Activated CD4-positive, alpha-beta T cell treated with anti-CD3 and anti-CD28 coated beads, Interleukin-2, amount 50 U/mL, for 1 hour (primary cell): ENCODE results near the gene TSSK3.
"Not testable (repeated sequence)": the region's sequence is repeated elsewhere in the genome, so short reads cannot be mapped to it uniquely, and the experiment has no call there.

Experiments
- DNase-seq: peaks from one replicate; pipeline ENCODE4 v3.0.0-alpha.2; 2020

Gene TSSK3

GRCh38 chr1:32339363-32339978 lies 22.9 kb upstream of the TSSK3 start:
- no peak for DNase-seq

DNA sequence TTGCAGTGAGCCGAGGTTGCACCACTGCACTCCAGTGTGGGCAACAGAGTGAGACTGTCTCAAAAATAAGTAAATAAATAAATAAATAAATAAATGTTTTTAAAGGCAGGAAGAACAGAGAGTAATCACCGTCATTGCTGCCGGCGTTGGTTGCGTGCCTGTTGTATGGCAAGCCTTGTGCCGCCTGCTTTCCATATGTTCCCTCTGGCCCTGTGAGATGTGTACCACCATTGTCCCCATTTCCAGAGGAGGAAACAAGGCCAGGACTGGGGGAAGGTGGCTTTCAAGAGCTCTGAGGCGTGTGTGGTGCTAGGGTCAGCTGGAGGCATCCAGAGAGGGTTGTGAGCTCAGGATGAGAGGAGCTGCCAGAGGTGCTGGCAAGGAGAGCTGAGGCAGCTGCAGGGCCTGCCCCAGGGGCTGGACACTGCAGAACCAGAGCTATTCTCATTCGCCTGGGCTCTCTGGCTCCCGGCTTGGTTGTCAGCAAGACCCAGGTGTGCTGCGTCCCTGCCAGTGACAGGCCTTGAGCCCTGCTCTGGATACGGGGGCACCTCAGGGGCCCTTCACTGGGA lies 21.1 kb upstream of the TSSK3 start:
- DNase-seq: no peak

- DNase-seq: no peak
Observed at GRCh38 chr1:32341971-32342370, 20.4 kb upstream of the TSSK3 start.

DNA sequence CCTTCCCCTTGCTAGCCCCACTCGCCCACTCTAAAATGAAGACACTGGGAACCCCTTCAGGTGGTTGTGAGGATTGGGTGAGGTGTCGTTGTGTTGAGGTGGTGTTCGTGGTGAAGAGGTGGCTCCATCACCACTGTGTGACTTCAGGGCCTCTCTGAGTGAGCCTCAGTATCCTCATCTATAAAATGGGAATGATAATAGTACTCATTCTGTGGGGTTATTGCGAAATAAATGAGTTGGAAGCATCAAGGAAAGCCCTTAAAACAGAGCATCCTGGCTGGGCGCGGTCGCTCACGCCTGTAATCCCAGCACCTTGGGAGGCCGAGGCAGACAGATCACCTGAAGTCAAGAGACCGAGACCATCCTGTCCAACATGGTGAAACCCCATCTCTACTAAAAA lies 19.6 kb upstream of the TSSK3 start:
- DNase-seq: no peak

- no peak for DNase-seq
Observed at GRCh38 chr1:32345289-32345827, 17.0 kb upstream of the TSSK3 start.

DNA sequence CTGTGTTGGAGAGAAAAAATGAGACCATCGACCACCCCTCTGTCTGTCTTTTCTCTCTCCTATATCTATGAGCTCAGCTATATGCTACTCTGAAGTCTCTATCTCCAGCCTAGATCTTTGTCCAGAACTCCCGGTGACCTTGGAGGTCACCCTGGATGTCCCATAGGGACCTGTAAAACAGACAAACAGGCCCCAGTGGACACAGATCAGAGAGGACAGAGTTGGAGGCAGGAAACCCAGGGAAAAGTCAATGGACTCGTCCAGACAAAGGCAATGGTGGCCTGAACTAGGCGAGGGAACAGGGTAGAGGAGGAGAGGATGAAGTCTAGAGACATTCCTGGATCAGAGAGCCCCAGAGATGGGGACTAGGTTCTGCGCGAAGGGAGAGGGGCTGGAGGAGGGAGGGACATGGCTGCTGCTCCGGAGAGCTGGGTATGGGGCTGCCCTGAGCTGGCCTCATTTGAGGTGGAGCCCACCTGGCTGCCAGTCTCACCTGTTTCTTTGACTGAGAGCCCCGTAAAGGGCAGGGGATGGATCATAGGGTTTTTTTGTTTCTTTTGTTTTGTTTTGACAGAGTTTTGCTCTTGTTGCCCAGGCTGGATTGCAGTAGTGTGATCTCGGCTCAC lies 15.7 kb upstream of the TSSK3 start:
- DNase-seq: no peak

- DNase-seq: no peak
Observed at GRCh38 chr1:32349211-32349708, 13.1 kb upstream of the TSSK3 start.

DNA sequence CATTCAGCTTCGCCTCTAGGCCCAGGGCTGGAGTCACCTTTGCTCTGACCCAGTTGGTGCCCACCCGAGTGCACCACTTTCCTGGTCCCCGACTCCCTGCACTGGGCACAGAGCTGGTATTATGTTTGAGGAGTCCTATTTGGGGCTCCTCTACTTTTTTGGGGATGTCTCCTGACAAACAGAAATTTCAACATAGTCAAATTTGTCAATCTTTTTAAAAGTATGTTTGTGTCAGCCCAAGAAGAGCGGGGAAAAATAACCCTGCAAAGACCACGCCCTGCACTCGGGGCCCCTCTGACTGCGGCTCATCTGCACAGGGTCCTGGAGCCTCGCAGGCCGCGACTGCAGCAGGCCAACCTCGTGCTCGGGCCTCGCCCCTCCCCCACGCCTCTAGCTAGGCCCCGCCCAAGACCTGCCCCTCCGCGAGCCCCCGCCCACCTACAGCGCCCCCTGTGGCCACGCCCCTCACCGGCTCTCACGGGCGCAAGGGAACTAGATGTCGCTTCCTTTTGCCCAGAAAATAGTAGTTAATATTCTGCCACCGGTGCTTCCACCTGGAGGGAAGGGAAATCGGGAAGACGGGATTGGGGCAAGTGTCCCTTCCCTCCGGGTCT lies 11.4 kb upstream of the TSSK3 start:
- DNase-seq: peak; percentile 77

DNA sequence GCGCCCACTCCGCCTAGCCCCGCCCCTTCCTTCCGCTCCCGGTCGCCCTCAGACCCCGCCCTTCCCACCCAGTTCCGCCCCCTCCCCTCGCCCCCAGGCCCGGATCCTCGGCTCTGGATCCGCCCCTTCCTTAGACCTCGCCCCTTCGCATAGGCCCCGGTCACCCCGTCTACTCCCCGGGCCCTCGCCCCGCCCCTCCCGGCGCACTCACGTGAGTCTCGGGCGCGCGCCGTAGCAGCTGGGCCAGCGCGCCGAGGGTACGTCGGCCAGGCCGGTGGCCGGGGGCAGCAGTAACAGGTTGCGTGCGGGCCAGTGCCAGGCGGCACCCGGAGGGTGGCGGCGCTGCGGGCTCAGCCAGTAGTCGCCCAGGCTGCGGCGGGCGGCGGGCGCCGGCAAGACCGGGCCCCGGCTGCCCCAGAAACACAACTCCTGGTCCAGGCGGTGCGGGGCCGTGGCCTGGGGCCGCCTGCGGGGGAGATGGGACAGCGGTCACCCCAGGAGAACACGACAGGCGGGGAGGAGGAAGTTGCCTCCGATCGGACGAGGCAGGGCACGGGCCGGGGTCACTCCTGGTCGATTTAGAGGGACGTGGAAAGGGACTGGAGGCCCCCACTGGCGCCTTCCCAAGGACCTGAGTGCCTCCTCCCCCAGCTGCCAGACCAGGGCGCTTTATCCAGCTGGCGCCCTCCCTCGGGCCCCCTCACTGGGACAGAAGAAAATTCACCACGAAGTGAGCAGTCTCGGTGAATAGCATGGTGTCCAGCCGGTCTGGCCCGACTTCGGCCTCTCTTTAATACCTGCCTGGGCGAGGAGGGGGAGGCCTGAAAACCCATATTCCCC lies 10.7 kb upstream of the TSSK3 start:
- peak; percentile 90 for DNase-seq

- no peak for DNase-seq
Observed at GRCh38 chr1:32352239-32352745, 10.0 kb upstream of the TSSK3 start.

GRCh38 chr1:32352831-32353383 lies 9.4 kb upstream of the TSSK3 start:
- DNase-seq: no peak

DNA sequence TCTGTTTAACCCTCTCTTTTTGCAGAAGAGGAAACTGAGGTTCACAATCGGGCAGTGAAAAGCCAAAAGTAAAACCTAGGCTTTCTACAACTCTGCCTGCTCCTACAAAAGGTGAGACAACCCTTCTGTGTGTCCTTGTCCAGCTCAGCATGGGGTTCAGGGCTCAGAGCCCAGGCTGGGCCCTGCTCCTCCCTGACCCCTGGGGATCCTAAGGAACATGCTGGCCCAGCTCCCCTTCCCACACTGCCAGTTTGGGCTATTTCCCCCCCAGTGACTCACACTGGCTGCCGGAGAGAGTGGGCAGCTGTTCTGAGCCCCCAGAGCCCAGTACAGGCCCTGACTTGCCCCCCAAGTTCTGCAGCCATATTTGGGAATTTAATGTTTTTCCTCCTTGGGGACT lies 8.9 kb upstream of the TSSK3 start:
- no peak for DNase-seq

DNA sequence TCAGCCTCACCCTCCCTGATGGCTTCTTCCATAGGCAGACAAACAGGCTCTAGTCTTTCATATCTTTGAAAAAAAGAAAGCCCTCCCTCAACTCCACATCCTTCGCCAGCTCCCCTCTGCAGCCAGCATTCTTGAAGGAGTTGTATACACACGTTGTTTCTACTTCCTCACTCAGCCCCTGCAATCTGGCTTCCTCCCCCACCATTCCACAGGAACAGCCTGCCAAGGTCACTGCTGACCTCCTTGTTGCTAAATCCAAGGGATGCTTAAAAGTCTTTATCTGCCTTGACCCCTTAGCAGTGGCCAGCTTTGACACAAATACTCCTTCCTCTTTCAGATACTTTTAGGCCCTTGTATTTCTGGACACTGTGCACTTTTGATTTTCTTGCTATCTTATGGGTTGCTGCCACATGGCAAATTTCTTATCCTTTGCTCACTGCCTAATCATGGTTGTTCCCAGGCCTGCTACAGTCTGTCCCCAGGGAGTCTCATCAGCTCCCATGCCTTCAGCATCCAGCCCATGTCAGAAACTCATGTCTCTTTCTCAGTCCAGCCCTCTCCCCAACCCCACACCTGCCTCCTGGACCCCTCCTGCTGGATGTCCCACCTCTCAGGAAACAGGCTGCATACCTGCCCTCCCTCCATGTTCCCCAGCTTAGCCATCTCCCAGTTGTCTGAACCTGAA lies 8.3 kb upstream of the TSSK3 start:
- no peak for DNase-seq

- DNase-seq: not testable (repeated sequence)
Observed at GRCh38 chr1:32355778-32356177, 6.6 kb upstream of the TSSK3 start.

- no peak for DNase-seq
Observed at GRCh38 chr1:32356478-32356877, 5.9 kb upstream of the TSSK3 start.

- no peak for DNase-seq
Observed at GRCh38 chr1:32357614-32358013, 4.7 kb upstream of the TSSK3 start.

GRCh38 chr1:32358435-32358834 lies 3.9 kb upstream of the TSSK3 start:
- DNase-seq: no peak

DNA sequence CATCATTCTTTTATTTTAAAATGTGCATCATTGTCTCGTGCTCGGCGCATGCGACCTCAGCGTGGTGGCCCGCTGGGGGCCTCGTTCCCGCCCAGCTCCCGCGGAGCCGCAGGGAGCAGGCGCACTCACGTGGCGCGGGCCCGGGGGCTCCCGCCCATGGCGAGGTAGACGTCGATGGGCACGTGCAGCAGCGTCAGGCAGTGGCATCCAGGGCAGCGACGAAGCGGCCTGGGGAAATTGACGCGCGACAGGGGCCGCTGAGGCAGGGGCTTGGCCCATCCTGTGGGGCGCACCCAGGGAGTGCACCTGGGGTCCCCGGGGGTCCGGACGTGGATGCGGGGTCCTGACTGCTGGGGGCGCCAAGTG lies 1.0 kb upstream of the TSSK3 start:
- no peak for DNase-seq

GRCh38 chr1:32361674-32362473 lies 465 bp upstream of the TSSK3 start:
- DNase-seq: peak; percentile 40

- no peak for DNase-seq
Observed at GRCh38 chr1:32363713-32364112, 1.4 kb downstream of the TSSK3 start.

- DNase-seq: no peak
Observed at GRCh38 chr1:32364836-32365235, 2.5 kb downstream of the TSSK3 start.
